Sigmoid colon (tissue), 7 donors: ENCODE measurements around the gene KLHDC3. TPM values are rescaled to one million over a fixed set of nuclear protein-coding genes. Genes with fewer than 3 reads are reported as not detected.

Experiments used
- DNase-seq: peaks from one replicate; pipeline ENCODE4 v3.0.0-alpha.2; 2019
- H3K27ac ChIP-seq, 4 donors: fragments of 200-600 bp; sonication (generic); one replicate each; pipeline ENCODE4 v1.5.1; 2016 to 2019; ENCODE audit warnings: mild to moderate bottlenecking in 1 of 4
- H3K27me3 ChIP-seq, 3 donors: fragments of 200-600 bp; sonication (generic); one replicate each; pipeline ENCODE4 v1.5.1; 2019; ENCODE audit warnings: mild to moderate bottlenecking in 1 of 3
- H3K36me3 ChIP-seq, 4 donors: fragments of 200-600 bp; sonication (generic); one replicate each; pipeline ENCODE4 v1.5.1; 2016 to 2019
- H3K4me1 ChIP-seq, 4 donors: fragments of 200-600 bp; sonication (generic); one replicate each; pipeline ENCODE4 v1.5.1; 2017 to 2019
- H3K4me3 ChIP-seq, 4 donors: fragments of 200-600 bp; sonication (generic); one replicate each; pipeline ENCODE4 v1.5.1; 2017 to 2019; ENCODE audit warnings: mild to moderate bottlenecking in 2 of 4, moderate library complexity in 1 of 4
- H3K9me3 ChIP-seq, 4 donors: fragments of 200-600 bp in 3 of 4; sonication (generic) in 3 of 4; one replicate each; pipeline versions ENCODE4 v1.5.1 to v1.6.1; 2013 to 2019
- EP300 ChIP-seq, 4 donors: sonication (generic); formaldehyde crosslinking; IDR thresholded peaks; one replicate each; pipeline ENCODE4 v1.6.1; 2017; ENCODE audit warnings: antibody characterized with exemption in 4 of 4
- POLR2A ChIP-seq, 2 donors: fragments of 450-650 bp; IDR thresholded peaks; one replicate each; pipeline ENCODE4 v1.6.1; 2016; ENCODE audit warnings: antibody characterized with exemption in 2 of 2, mild to moderate bottlenecking in 2 of 2, moderate library complexity in 2 of 2
- POLR2AphosphoS5 ChIP-seq, 4 donors: sonication (generic); formaldehyde crosslinking; IDR thresholded peaks; one replicate each; pipeline ENCODE4 v1.6.1; 2017; ENCODE audit warnings: antibody characterized with exemption in 4 of 4
- WGBS, 2 donors: extraction: QIAGEN DNeasy Blood & Tissue Kit; methylation state at CpG; one replicate each; pipeline ENCODE4 v1.1.7; 2013; 5-methylcytosine and 5-hydroxymethylcytosine counted together
- intact Hi-C: fragments of 100-400 bp; cut with DNase I; formaldehyde crosslinking; loops from one replicate; pipeline ENCODE4 v1.15.1; 2023
- polyA plus RNA-seq, 3 donors: library from polyadenylated mRNA; stranded (reverse); fragments of 200-250 nt; gene quantifications; one replicate each; pipeline ENCODE4 v1.2.3, GENCODE V29; 2013
- total RNA-seq, 4 donors: library from RNA; depleted of rRNA; stranded (reverse); fragments of >200 nt; gene quantifications; one replicate each; pipeline ENCODE4 v1.1.0, GENCODE V29; 2016
- TF ChIP-seq, protein P1 (sequence below), 4 experiments: fragments of 450-650 bp in 3 of 4; fragments of 200-600 bp in 1 of 4; IDR thresholded peaks; one replicate each; pipeline ENCODE4 v1.5.1; 2016 to 2019; ENCODE audit warnings: antibody characterized with exemption in 4 of 4, mild to moderate bottlenecking in 3 of 4, moderate library complexity in 2 of 4
- donor health status: healthy with polysubstance abuse.
- donor health status: Bipolar disorder and iron deficiency.
- donor health status: healthy.

Gene KLHDC3
- total and polyA plus RNA-seq, 7 donors, result 64.3 to 158 (median 69.7) TPM

GRCh38 chr6:43009124-43009523 is 4.9 kb upstream of the KLHDC3 start:
- H3K4me3 ChIP-seq, result no peak overlapping the region
- no peak overlapping the region for H3K27ac ChIP-seq
- TF ChIP-seq, protein P1, sequence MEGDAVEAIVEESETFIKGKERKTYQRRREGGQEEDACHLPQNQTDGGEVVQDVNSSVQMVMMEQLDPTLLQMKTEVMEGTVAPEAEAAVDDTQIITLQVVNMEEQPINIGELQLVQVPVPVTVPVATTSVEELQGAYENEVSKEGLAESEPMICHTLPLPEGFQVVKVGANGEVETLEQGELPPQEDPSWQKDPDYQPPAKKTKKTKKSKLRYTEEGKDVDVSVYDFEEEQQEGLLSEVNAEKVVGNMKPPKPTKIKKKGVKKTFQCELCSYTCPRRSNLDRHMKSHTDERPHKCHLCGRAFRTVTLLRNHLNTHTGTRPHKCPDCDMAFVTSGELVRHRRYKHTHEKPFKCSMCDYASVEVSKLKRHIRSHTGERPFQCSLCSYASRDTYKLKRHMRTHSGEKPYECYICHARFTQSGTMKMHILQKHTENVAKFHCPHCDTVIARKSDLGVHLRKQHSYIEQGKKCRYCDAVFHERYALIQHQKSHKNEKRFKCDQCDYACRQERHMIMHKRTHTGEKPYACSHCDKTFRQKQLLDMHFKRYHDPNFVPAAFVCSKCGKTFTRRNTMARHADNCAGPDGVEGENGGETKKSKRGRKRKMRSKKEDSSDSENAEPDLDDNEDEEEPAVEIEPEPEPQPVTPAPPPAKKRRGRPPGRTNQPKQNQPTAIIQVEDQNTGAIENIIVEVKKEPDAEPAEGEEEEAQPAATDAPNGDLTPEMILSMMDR (IDR thresholded peaks at IDR 0.05), result peak in 2 of 4 experiments; percentile 10 to 19
- TF ChIP-seq POLR2A (IDR thresholded peaks at IDR 0.05), result no peak
- no peak for TF ChIP-seq POLR2AphosphoS5 (IDR thresholded peaks at IDR 0.05)
- H3K36me3 ChIP-seq, result peaks cover 26 to 69% (median 48%) of the 10 kb centered on the region in 4 donors
- no peaks in the 10 kb centered on the region for H3K27me3 ChIP-seq
- H3K9me3 ChIP-seq, result no peaks in the 10 kb centered on the region
- H3K4me1 ChIP-seq, result peaks cover 0 to 19% (median 14%) of the 10 kb centered on the region in 4 donors
- WGBS, 2 donors, result 60 to 73% methylated on average over 6 of the region's 6 CpGs
- intact Hi-C loops, result no loop called here
- no peak for DNase-seq

DNA sequence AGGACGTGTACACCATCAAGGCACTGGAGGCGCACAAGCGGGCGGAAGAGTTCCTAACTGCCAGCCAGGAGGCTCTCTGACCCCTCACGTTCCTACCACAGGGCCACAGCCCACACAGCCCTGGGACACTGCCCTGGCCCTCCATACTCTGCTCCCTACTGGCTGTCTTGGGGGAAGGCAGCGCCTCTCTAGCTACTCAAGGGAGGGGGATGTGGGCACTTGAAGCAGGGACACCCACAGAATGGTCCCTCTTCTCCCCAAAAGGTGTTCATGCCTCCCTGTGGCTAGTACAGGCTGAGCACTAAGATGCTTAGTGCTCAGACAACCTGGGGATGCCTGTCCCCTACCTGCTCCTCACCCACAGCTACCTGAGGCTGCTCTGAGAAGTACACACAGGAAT is 2.8 kb upstream of the KLHDC3 start:
- no peak overlapping the region for H3K4me3 ChIP-seq
- no peak overlapping the region for H3K27ac ChIP-seq
- no peaks in the 10 kb centered on the region for H3K9me3 ChIP-seq
- no peaks in the 10 kb centered on the region for H3K27me3 ChIP-seq
- no peak for TF ChIP-seq POLR2AphosphoS5 (IDR thresholded peaks at IDR 0.05)
- no peak for TF ChIP-seq EP300 (IDR thresholded peaks at IDR 0.05)
- TF ChIP-seq, protein P1 (IDR thresholded peaks at IDR 0.05), result no peak
- 87% methylated on average over 6 of the region's 6 CpGs for WGBS, 2 donors
- intact Hi-C loops, result loop anchor here (5.0 kb wide), 2 partner anchors 79 to 109 kb away; no protein-coding TSS in a partner anchor
- DNase-seq, result no peak
- H3K4me1 ChIP-seq, result peaks cover 0 to 36% (median 32%) of the 10 kb centered on the region in 4 donors
- H3K36me3 ChIP-seq, result peaks cover 26 to 63% (median 48%) of the 10 kb centered on the region in 4 donors

- Histone ChIP-seq H3K9me3 (no peaks in the 10 kb centered on the region), H3K36me3 (peaks cover 21 to 55% (median 40%) of the 10 kb centered on the region in 4 donors), H3K4me1 (peaks cover 0 to 48% (median 42%) of the 10 kb centered on the region in 4 donors), H3K4me3 (no peak overlapping the region), H3K27ac (peak overlapping the region in 2 of 4 donors; percentile 84 to 86), H3K27me3 (no peaks in the 10 kb centered on the region)
- WGBS, 2 donors, result 88 to 93% methylated on average over 6 of the region's 6 CpGs
- intact Hi-C loops, result loop anchor here (2.0 to 5.0 kb wide), 4 partner anchors 28 to 130 kb away; partner anchors contain the start of gene PPP2R5D
- DNase-seq, result no peak
- TF ChIP-seq EP300 (IDR thresholded peaks at IDR 0.05) (no peak), POLR2A (IDR thresholded peaks at IDR 0.05) (no peak), POLR2AphosphoS5 (IDR thresholded peaks at IDR 0.05) (no peak)
- TF ChIP-seq, protein P1 (IDR thresholded peaks at IDR 0.05), result no peak
These were observed 1.7 kb upstream of the KLHDC3 start for GRCh38 chr6:43012364-43012763.

DNA sequence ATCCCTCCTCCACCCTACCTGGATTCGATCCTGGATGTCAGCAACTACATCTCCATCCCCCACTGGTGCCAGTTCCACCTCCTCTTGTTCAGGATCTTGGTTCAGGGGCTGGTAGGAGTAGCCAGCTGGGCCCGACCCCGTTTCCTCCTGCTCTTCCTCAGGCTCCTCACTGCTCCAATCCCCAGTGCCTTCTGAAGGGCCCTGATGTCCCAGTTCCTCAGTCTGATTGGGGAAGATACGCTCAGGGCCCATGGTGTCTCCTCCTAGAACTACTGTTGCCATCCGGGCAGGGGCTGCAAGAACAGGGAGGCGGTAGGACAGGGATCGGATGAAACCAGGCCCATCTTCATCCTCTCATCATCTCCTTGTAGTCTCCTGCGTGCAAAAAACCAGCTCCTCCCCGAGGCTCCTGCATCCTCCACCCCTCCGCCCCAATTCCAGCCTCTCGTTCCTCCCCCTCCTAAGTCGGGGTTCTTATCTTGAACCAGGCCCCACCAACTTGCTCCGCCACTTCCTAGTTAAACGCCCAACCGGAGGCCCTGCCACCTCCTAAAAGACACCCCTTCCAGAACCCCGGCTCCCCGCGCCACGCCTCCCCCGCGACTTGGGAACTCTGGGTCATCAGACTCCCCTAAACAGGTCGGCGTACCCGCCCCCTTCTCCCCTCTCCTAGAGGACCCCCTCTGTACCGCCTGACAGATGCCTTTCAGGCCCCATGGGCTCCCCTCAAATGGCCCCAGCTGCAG is 779 bp upstream of the KLHDC3 start:
- H3K4me3 ChIP-seq, result peak overlapping the region; percentile 55 to 88 (median 85)
- H3K9me3 ChIP-seq, result no peaks in the 10 kb centered on the region
- peaks cover 0 to 53% (median 42%) of the 10 kb centered on the region in 4 donors for H3K4me1 ChIP-seq
- peaks cover 27 to 55% (median 40%) of the 10 kb centered on the region in 4 donors for H3K36me3 ChIP-seq
- intact Hi-C loops, result loop anchor here (2.0 to 5.0 kb wide), 4 partner anchors 28 to 130 kb away; partner anchors contain the start of gene PPP2R5D
- peak overlapping the region; percentile 83 to 86 (median 84) for H3K27ac ChIP-seq
- no peaks in the 10 kb centered on the region for H3K27me3 ChIP-seq
- DNase-seq, result no peak
- WGBS, 2 donors, result 2 to 3% methylated on average over 25 of the region's 25 CpGs
- TF ChIP-seq, protein P1 (IDR thresholded peaks at IDR 0.05), result no peak
- TF ChIP-seq POLR2A (IDR thresholded peaks at IDR 0.05) (no peak), EP300 (IDR thresholded peaks at IDR 0.05) (no peak), POLR2AphosphoS5 (IDR thresholded peaks at IDR 0.05) (no peak)
